ENCODE measurements around the gene OCA2.

- TF ChIP-seq, protein P1, sequence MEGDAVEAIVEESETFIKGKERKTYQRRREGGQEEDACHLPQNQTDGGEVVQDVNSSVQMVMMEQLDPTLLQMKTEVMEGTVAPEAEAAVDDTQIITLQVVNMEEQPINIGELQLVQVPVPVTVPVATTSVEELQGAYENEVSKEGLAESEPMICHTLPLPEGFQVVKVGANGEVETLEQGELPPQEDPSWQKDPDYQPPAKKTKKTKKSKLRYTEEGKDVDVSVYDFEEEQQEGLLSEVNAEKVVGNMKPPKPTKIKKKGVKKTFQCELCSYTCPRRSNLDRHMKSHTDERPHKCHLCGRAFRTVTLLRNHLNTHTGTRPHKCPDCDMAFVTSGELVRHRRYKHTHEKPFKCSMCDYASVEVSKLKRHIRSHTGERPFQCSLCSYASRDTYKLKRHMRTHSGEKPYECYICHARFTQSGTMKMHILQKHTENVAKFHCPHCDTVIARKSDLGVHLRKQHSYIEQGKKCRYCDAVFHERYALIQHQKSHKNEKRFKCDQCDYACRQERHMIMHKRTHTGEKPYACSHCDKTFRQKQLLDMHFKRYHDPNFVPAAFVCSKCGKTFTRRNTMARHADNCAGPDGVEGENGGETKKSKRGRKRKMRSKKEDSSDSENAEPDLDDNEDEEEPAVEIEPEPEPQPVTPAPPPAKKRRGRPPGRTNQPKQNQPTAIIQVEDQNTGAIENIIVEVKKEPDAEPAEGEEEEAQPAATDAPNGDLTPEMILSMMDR (IDR thresholded peaks at IDR 0.05): no peak
- no peak for TF ChIP-seq POLR2A (IDR thresholded peaks at IDR 0.05)
These were observed 292.7 kb downstream of the OCA2 start for GRCh38 chr15:27806396-27806795.

Data from vagina (tissue), 2 donors.